OCI-LY1 (cell line): ENCODE results near the gene OR1I1.

Experiments used
- H2AFZ ChIP-seq: fragments of 200-600 bp; sonication (generic), shearing (Covaris generic); 2 replicates; pipeline ENCODE4 v1.6.0; 2014; ENCODE audit warnings: antibody characterized with exemption, mild to moderate bottlenecking, low read length
- H3F3A ChIP-seq: fragments of 200-600 bp; sonication (generic), shearing (Covaris generic); 2 replicates; pipeline ENCODE4 v1.6.0; 2014; ENCODE audit warnings: mild to moderate bottlenecking, antibody characterized with exemption, low read length, moderate library complexity; ENCODE audit not compliant: insufficient read depth
- H3K27ac ChIP-seq: fragments of 200-600 bp; sonication (generic); 2 replicates; pipeline ENCODE4 v1.5.1; 2014; ENCODE audit warnings: low read length, mixed run types, mild to moderate bottlenecking, low read depth; ENCODE audit not compliant: poor library complexity, severe bottlenecking
- H3K27me3 ChIP-seq: fragments of 200-600 bp; sonication (generic); 2 replicates; pipeline ENCODE4 v1.6.0; 2014; ENCODE audit warnings: antibody characterized with exemption, mild to moderate bottlenecking, low read length, moderate library complexity; ENCODE audit not compliant: insufficient read depth
- H3K36me3 ChIP-seq: fragments of 200-600 bp; sonication (generic); 2 replicates; pipeline ENCODE4 v1.6.1; 2014; ENCODE audit warnings: mild to moderate bottlenecking, antibody characterized with exemption, low read length, moderate library complexity, mixed read lengths; ENCODE audit not compliant: insufficient read depth
- H3K4me1 ChIP-seq: fragments of 200-600 bp; sonication (generic); 2 replicates; pipeline ENCODE4 v1.5.1; 2014; ENCODE audit warnings: mild to moderate bottlenecking, low read length, moderate library complexity; ENCODE audit not compliant: insufficient read depth, severe bottlenecking
- H3K4me2 ChIP-seq: fragments of 200-600 bp; sonication (generic), shearing (Covaris generic); 2 replicates; pipeline ENCODE4 v1.6.1; 2014; ENCODE audit warnings: low read length
- H3K4me3 ChIP-seq: fragments of 200-600 bp; sonication (generic); 2 replicates; pipeline ENCODE4 v1.5.1; 2014; ENCODE audit warnings: low read length, low read depth, mild to moderate bottlenecking, mixed read lengths; ENCODE audit not compliant: poor library complexity, severe bottlenecking
- H3K79me2 ChIP-seq: fragments of 200-600 bp; shearing (Covaris generic); 2 replicates; pipeline ENCODE4 v1.6.1; 2016; ENCODE audit warnings: mixed run types, low read length, mixed read lengths; ENCODE audit not compliant: insufficient read depth
- H3K9ac ChIP-seq: fragments of 200-600 bp; sonication (generic), shearing (Covaris generic); 2 replicates; pipeline ENCODE4 v1.6.1; 2014; ENCODE audit warnings: mild to moderate bottlenecking, low read length, mixed read lengths
- H3K9me2 ChIP-seq: fragments of 200-600 bp; sonication (generic), shearing (Covaris generic); 2 replicates; pipeline ENCODE4 v1.6.1; 2014; ENCODE audit warnings: low read depth, mild to moderate bottlenecking, low read length, mixed read lengths
- H3K9me3 ChIP-seq: fragments of 200-600 bp; shearing (Covaris generic); 2 replicates; pipeline ENCODE4 v1.6.1; 2014; ENCODE audit warnings: low read length, mixed read lengths
- H4K20me1 ChIP-seq: fragments of 200-600 bp; sonication (generic), shearing (Covaris generic); 2 replicates; pipeline ENCODE4 v1.6.0; 2016; ENCODE audit warnings: mild to moderate bottlenecking, low read length; ENCODE audit not compliant: insufficient read depth
- EZH2 ChIP-seq: fragments of 200-600 bp; sonication (generic), shearing (Covaris generic); IDR thresholded peaks from 2 replicates; pipeline ENCODE4 v1.8.0; 2017; ENCODE audit warnings: borderline replicate concordance, mixed run types, mild to moderate bottlenecking, antibody characterized with exemption, low read length, moderate library complexity, mixed read lengths
- TF ChIP-seq, protein P1 (sequence below): fragments of 200-600 bp; sonication (generic), shearing (Covaris generic); IDR thresholded peaks from 2 replicates; pipeline ENCODE4 v1.5.1; 2017; ENCODE audit warnings: mild to moderate bottlenecking, antibody characterized with exemption, low read length, moderate library complexity, mixed read lengths

Gene OR1I1

DNA sequence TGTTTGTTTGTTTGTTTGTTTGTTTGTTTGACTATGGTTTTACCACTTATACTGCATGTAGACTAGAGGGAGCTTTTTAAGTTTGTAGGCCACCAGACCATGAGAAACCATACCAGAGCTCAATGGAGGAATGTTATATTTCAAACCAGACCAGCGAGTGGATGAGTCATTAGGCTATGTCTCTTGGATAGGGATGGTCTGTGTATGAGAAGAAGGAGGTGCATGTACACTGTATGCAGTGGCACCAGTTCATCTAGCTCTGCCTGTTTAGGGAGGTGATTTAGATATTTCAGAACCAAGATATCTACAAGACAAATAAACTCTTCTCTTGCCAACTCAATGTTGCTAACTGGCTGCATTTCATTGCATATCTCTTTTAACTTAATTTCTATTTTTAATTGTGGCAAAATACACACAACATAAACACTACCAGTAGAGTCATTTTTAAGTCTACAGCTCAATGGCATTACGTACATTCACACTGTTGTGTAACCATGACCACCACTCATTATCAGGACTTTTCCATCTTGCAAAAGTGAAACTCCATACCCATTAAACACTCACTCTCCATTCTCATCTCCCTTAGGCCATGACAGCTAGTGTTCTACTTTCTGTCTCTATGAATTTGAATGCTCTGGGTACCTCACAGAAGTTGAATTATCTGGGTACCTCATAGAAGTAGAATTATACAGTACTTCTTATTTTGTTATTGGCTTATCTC, 54.4 kb downstream of the OR1I1 start:
- H2AFZ ChIP-seq = no peak overlapping the region
- no peaks in the 10 kb centered on the region; the same call in 1 of the 2 replicates for H3K27me3 ChIP-seq
- H4K20me1 ChIP-seq = no peaks in the 10 kb centered on the region
- no peaks in the 10 kb centered on the region for H3K4me1 ChIP-seq
- H3K79me2 ChIP-seq = no peaks in the 10 kb centered on the region
- no peak overlapping the region for H3K27ac ChIP-seq
- no peaks in the 10 kb centered on the region; the same call in 1 of the 2 replicates for H3K36me3 ChIP-seq
- H3K4me3 ChIP-seq = no peak overlapping the region
- H3K9me2 ChIP-seq = no peaks in the 10 kb centered on the region
- H3K9ac ChIP-seq = no peak overlapping the region
- peaks cover 5% of the 10 kb centered on the region; the same call in 1 of the 2 replicates for H3K9me3 ChIP-seq
- TF ChIP-seq EZH2 = no peak
- TF ChIP-seq, protein P1, sequence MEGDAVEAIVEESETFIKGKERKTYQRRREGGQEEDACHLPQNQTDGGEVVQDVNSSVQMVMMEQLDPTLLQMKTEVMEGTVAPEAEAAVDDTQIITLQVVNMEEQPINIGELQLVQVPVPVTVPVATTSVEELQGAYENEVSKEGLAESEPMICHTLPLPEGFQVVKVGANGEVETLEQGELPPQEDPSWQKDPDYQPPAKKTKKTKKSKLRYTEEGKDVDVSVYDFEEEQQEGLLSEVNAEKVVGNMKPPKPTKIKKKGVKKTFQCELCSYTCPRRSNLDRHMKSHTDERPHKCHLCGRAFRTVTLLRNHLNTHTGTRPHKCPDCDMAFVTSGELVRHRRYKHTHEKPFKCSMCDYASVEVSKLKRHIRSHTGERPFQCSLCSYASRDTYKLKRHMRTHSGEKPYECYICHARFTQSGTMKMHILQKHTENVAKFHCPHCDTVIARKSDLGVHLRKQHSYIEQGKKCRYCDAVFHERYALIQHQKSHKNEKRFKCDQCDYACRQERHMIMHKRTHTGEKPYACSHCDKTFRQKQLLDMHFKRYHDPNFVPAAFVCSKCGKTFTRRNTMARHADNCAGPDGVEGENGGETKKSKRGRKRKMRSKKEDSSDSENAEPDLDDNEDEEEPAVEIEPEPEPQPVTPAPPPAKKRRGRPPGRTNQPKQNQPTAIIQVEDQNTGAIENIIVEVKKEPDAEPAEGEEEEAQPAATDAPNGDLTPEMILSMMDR = no peak
- H3K4me2 ChIP-seq = no peak overlapping the region
- no peaks in the 10 kb centered on the region for H3F3A ChIP-seq

DNA sequence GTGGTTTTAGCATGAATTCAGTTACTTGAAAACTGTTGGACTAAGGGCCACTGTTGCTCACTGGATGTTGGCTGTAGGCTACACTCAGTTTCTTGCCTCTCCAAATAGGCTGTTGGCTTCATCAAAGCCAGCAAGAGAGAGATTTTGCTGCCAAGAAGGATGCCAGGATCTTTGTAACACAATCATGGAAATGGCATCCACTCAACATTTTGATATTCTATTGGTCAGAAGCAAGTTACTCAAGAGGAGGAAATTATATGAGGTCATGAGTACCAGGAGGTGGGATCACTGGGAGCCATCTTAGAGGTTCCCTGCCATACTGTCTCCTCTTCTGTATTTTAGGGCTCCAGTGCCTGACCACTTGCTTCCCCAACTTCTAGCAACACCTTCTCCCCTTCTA, 55.8 kb downstream of the OR1I1 start:
- Histone ChIP-seq H3K4me1 (no peaks in the 10 kb centered on the region), H2AFZ (no peak overlapping the region), H3K36me3 (no peaks in the 10 kb centered on the region; the same call in 1 of the 2 replicates), H3K9ac (no peak overlapping the region), H3K27me3 (no peaks in the 10 kb centered on the region; the same call in 1 of the 2 replicates), H3K4me2 (no peak overlapping the region), H3F3A (no peaks in the 10 kb centered on the region), H3K27ac (no peak overlapping the region), H4K20me1 (no peaks in the 10 kb centered on the region), H3K79me2 (no peaks in the 10 kb centered on the region), H3K4me3 (no peak overlapping the region), H3K9me3 (peaks cover 5% of the 10 kb centered on the region; the same call in 1 of the 2 replicates), H3K9me2 (no peaks in the 10 kb centered on the region)
- TF ChIP-seq, protein P1 = no peak
- no peak for TF ChIP-seq EZH2

DNA sequence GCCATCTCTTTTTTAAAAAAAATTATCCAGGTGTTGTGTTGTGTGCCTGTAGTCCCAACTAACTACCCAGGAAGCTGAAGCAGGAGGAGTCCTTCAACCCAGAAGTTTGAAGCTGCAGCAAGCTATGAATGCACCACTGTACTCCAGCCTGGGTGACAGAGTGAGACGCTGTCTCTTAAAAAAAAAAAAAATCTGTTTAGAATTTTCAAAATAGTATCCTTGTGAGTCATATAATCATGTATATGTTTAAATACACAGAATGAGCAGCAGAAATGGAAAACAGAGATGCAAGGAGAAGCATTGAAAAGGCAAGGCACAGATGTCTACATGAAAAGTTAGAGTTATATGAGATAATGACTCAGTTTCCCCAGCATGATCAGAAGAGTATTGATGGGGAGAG, 56.4 kb downstream of the OR1I1 start:
- Histone ChIP-seq H3K79me2 (no peaks in the 10 kb centered on the region), H2AFZ (no peak overlapping the region)
- TF ChIP-seq, protein P1 = no peak

More for the DNA sequence above, 56.4 kb downstream of the OR1I1 start:
- Histone ChIP-seq H3K9me3 (peaks cover 5% of the 10 kb centered on the region; the same call in 1 of the 2 replicates), H3K4me2 (no peak overlapping the region), H3K4me3 (no peak overlapping the region), H3K27me3 (no peaks in the 10 kb centered on the region; the same call in 1 of the 2 replicates), H3K27ac (no peak overlapping the region), H4K20me1 (no peaks in the 10 kb centered on the region), H3K4me1 (no peaks in the 10 kb centered on the region), H3K36me3 (no peaks in the 10 kb centered on the region; the same call in 1 of the 2 replicates), H3K9me2 (no peaks in the 10 kb centered on the region), H3K9ac (no peak overlapping the region), H3F3A (no peaks in the 10 kb centered on the region)
